ENCODE measurements around the gene STX2. TPM values are rescaled to one million over a fixed set of nuclear protein-coding genes. Genes with fewer than 3 reads are reported as not detected.

Gene STX2
- polyA plus RNA-seq, 1 donor (not counting 4 experiments of a cell fraction or from before 2014, with no cell fraction given), result 24.1 TPM

DNA sequence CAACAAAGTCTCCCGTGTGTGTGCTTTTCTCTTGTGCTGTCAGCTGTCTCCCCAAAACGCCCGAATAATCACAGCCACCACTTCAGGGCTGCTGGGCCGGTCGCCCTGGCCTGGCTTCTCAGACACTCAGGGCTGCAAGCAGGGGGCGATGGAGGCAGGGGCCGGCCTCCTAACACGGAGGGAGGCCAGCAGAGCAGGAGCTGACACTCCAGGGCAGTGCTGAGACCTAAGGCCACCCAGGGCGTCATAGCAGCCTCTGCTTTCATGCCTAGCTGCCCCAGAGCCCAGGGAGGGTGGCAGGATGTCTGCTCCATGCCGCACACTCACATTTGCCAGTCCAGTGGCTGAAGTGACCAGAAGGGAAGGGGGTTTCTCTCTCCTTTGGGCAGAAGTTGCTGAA lies 25.6 kb downstream of the STX2 start:
- H2AFZ ChIP-seq (ENCODE audit: control insufficient read depth, low read length), result no peak overlapping the region
- no peak overlapping the region for H3K4me3 ChIP-seq (ENCODE audit: control insufficient read depth in 2 of 3, extremely low read depth in 1 of 3, insufficient read depth in 2 of 3, low read depth in 1 of 3, low read length in 3 of 3)
- no peaks in the 10 kb centered on the region for H3K9me3 ChIP-seq (ENCODE audit: control insufficient read depth, low read depth, low read length)
- no peak overlapping the region for H3K9ac ChIP-seq (ENCODE audit: control insufficient read depth, extremely low read depth, insufficient read depth, low read length)
- H3K9me1 ChIP-seq (ENCODE audit: control insufficient read depth, extremely low read depth, insufficient read depth, low read length), result no peaks in the 10 kb centered on the region
- H3K27me3 ChIP-seq (ENCODE audit: control insufficient read depth, extremely low read depth, insufficient read depth, low read length), result no peaks in the 10 kb centered on the region
- no peak for DNase-seq (ENCODE audit: low read depth, low spot score)
- TF ChIP-seq, protein P1, sequence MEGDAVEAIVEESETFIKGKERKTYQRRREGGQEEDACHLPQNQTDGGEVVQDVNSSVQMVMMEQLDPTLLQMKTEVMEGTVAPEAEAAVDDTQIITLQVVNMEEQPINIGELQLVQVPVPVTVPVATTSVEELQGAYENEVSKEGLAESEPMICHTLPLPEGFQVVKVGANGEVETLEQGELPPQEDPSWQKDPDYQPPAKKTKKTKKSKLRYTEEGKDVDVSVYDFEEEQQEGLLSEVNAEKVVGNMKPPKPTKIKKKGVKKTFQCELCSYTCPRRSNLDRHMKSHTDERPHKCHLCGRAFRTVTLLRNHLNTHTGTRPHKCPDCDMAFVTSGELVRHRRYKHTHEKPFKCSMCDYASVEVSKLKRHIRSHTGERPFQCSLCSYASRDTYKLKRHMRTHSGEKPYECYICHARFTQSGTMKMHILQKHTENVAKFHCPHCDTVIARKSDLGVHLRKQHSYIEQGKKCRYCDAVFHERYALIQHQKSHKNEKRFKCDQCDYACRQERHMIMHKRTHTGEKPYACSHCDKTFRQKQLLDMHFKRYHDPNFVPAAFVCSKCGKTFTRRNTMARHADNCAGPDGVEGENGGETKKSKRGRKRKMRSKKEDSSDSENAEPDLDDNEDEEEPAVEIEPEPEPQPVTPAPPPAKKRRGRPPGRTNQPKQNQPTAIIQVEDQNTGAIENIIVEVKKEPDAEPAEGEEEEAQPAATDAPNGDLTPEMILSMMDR (optimal IDR thresholded peaks at IDR 0.05 in 1 of 3, IDR thresholded peaks at IDR 0.05 in 1 of 3, conservative IDR thresholded peaks at IDR 0.05 in 1 of 3; ENCODE audit: extremely low read depth in 1 of 3, insufficient read depth in 2 of 3, low read length in 3 of 3), result no peak
- no peak for TF ChIP-seq EZH2 (IDR thresholded peaks at IDR 0.05; ENCODE audit: low read length)
- H3K27ac ChIP-seq (ENCODE audit: control insufficient read depth, insufficient read depth, low read length), result no peak overlapping the region
- dilution Hi-C loops (cut with MboI; ENCODE audit: extremely low pct_ligation_motif_present, low sequenced_read_pairs), result no loop called here
- no peak overlapping the region for H3K4me2 ChIP-seq (ENCODE audit: control insufficient read depth, extremely low read depth, insufficient read depth, low read depth, low read length)
- H4K20me1 ChIP-seq (ENCODE audit: control insufficient read depth, extremely low read depth, insufficient read depth, low read length), result no peaks in the 10 kb centered on the region
- FAIRE-seq, result no peak
- H3K4me1 ChIP-seq (ENCODE audit: control insufficient read depth, extremely low read depth, insufficient read depth, low read length), result peaks cover 2% of the 10 kb centered on the region
- H3K79me2 ChIP-seq (ENCODE audit: control insufficient read depth, insufficient read depth, low read length), result peaks cover 19% of the 10 kb centered on the region
- H3K36me3 ChIP-seq (ENCODE audit: control insufficient read depth in 2 of 2, extremely low read depth in 1 of 2, insufficient read depth in 2 of 2, low read length in 2 of 2), result peaks cover 15 to 18% of the 10 kb centered on the region in 2 experiments

DNA sequence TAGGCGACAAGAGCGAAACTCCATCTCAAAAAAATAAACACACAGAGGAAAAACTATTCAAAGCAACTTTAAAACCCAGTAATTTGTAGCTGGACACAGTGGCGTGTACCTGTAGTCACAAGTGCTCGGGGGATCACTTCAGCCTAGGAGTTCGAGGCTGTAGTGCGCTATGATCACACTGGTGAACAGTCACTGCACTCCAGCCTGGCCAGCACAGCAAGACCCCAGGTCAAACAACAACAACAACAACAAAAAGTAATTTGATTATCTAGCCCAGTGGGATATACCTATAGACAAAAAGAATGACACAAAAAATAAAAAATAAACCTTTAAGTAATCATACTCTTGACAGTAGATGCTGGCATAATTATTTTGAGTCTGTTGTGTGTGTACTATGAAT lies 29.3 kb downstream of the STX2 start:
- TF ChIP-seq, protein P1 (optimal IDR thresholded peaks at IDR 0.05 in 1 of 3, IDR thresholded peaks at IDR 0.05 in 1 of 3, conservative IDR thresholded peaks at IDR 0.05 in 1 of 3; ENCODE audit: extremely low read depth in 1 of 3, insufficient read depth in 2 of 3, low read length in 3 of 3), result no peak
- no peak for TF ChIP-seq EZH2 (IDR thresholded peaks at IDR 0.05; ENCODE audit: low read length)
- no peaks in the 10 kb centered on the region for H3K27me3 ChIP-seq (ENCODE audit: control insufficient read depth, extremely low read depth, insufficient read depth, low read length)
- peaks cover 6% of the 10 kb centered on the region for H3K79me2 ChIP-seq (ENCODE audit: control insufficient read depth, insufficient read depth, low read length)
- no peak overlapping the region for H3K27ac ChIP-seq (ENCODE audit: control insufficient read depth, insufficient read depth, low read length)
- peaks cover 20 to 29% of the 10 kb centered on the region in 2 experiments for H3K36me3 ChIP-seq (ENCODE audit: control insufficient read depth in 2 of 2, extremely low read depth in 1 of 2, insufficient read depth in 2 of 2, low read length in 2 of 2)
- peaks cover 10% of the 10 kb centered on the region for H3K4me1 ChIP-seq (ENCODE audit: control insufficient read depth, extremely low read depth, insufficient read depth, low read length)
- dilution Hi-C loops (cut with MboI; ENCODE audit: extremely low pct_ligation_motif_present, low sequenced_read_pairs), result no loop called here
- H3K9me1 ChIP-seq (ENCODE audit: control insufficient read depth, extremely low read depth, insufficient read depth, low read length), result no peaks in the 10 kb centered on the region
- H4K20me1 ChIP-seq (ENCODE audit: control insufficient read depth, extremely low read depth, insufficient read depth, low read length), result no peaks in the 10 kb centered on the region
- no peak overlapping the region for H3K4me2 ChIP-seq (ENCODE audit: control insufficient read depth, extremely low read depth, insufficient read depth, low read depth, low read length)
- H3K9ac ChIP-seq (ENCODE audit: control insufficient read depth, extremely low read depth, insufficient read depth, low read length), result no peak overlapping the region
- H3K9me3 ChIP-seq (ENCODE audit: control insufficient read depth, low read depth, low read length), result no peaks in the 10 kb centered on the region
- no peak overlapping the region for H3K4me3 ChIP-seq (ENCODE audit: control insufficient read depth in 2 of 3, extremely low read depth in 1 of 3, insufficient read depth in 2 of 3, low read depth in 1 of 3, low read length in 3 of 3)
- DNase-seq (ENCODE audit: low read depth, low spot score) (no peak), FAIRE-seq (no peak)
- H2AFZ ChIP-seq (ENCODE audit: control insufficient read depth, low read length), result no peak overlapping the region
